ENCODE measurements around the gene RBM4.

DNA sequence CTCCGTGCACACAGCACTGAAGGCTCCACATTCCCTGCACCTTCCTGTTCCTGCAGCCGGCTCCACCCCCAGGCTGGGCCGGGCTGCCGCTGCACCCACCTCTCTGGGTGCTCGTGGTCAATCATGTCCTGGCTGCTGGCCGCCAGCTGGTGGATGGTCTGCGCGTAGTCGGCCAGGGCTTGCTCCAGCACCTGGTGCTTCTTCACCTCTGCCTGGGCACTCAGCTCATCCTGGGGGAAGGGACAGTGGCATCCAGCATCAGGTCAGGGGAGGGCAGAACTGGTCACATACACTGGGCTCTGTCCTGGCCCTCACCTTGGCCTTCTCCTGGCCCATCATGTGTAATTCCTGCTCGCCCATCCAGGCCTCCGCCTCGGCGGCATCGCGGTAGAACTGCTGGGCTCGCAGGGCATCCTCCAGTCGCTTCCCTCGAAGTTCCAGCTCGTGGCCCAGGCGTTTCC lies 54.4 kb downstream of the RBM4 start:
- TF ChIP-seq, protein P1, sequence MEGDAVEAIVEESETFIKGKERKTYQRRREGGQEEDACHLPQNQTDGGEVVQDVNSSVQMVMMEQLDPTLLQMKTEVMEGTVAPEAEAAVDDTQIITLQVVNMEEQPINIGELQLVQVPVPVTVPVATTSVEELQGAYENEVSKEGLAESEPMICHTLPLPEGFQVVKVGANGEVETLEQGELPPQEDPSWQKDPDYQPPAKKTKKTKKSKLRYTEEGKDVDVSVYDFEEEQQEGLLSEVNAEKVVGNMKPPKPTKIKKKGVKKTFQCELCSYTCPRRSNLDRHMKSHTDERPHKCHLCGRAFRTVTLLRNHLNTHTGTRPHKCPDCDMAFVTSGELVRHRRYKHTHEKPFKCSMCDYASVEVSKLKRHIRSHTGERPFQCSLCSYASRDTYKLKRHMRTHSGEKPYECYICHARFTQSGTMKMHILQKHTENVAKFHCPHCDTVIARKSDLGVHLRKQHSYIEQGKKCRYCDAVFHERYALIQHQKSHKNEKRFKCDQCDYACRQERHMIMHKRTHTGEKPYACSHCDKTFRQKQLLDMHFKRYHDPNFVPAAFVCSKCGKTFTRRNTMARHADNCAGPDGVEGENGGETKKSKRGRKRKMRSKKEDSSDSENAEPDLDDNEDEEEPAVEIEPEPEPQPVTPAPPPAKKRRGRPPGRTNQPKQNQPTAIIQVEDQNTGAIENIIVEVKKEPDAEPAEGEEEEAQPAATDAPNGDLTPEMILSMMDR (conservative IDR thresholded peaks at IDR 0.05; ENCODE audit: low read depth, low read length), result no peak
- no peak for TF ChIP-seq EZH2phosphoT487 (IDR thresholded peaks at IDR 0.05; ENCODE audit: borderline replicate concordance, low read length)
